B cell (primary cell): ENCODE measurements around the gene SORL1. TPM values are rescaled to one million over a fixed set of nuclear protein-coding genes. Genes with fewer than 3 reads are reported as not detected.

Source experiments
- ATAC-seq: fragments of 200-7000 bp; cut with Tn5 transposase; one replicate; pipeline ENCODE4 v1.10.0; 2021; ENCODE audit warnings: low read depth, mild to moderate bottlenecking, moderate number of reproducible peaks, moderate library complexity
- CTCF ChIA-PET: fragments of 350-600 bp; sonication (Branson Sonifier 250); formaldehyde crosslinking; loops from one replicate; lab custom pipeline; 2021; ENCODE audit warnings: antibody characterized with exemption, inconsistent platforms; lab: Charles Lee
- POLR2A ChIA-PET: fragments of 350-600 bp; sonication (Branson Sonifier 250); formaldehyde crosslinking; loops from one replicate; lab custom pipeline; 2021; ENCODE audit warnings: antibody characterized with exemption; lab: Charles Lee
- DNase-seq: peaks from one replicate; pipeline ENCODE4 v3.0.0; 2013
- H2AFZ ChIP-seq: 2 replicates; pipeline ENCODE4 v1.6.1; 2012; ENCODE audit warnings: mild to moderate bottlenecking, low read depth, low read length; ENCODE audit not compliant: insufficient read depth, poor library complexity, severe bottlenecking
- H3K27ac ChIP-seq, 2 donors: 1 replicate in 1 of 2; 2 replicates in 1 of 2; pipeline ENCODE4 v1.5.1; 2012 to 2013; ENCODE audit warnings: low read length in 2 of 2, mild to moderate bottlenecking in 2 of 2, moderate library complexity in 1 of 2
- H3K27me3 ChIP-seq, 4 experiments: fragments of 200-600 bp in 1 of 4; sonication (generic) in 1 of 4; replicated peaks in 1 of 4; 1 replicate in 2 of 4; 2 replicates in 2 of 4; pipeline versions ENCODE4 v1.6.1 to v1.7.0; 2013 to 2016; ENCODE audit warnings: low read length in 3 of 4, mild to moderate bottlenecking in 2 of 4, mixed read lengths in 1 of 4, moderate library complexity in 1 of 4; ENCODE audit not compliant: insufficient read depth in 4 of 4, control insufficient read depth in 3 of 4; ENCODE audit errors: control extremely low read depth in 1 of 4
- H3K36me3 ChIP-seq, 2 experiments: replicated peaks in 1 of 2; 1 replicate in 1 of 2; 2 replicates in 1 of 2; pipeline versions ENCODE4 v1.6.1 to v1.7.1; 2013; ENCODE audit warnings: low read length in 1 of 2; ENCODE audit not compliant: insufficient read depth in 2 of 2, control insufficient read depth in 1 of 2; ENCODE audit errors: control extremely low read depth in 1 of 2, extremely low read depth in 1 of 2
- H3K4me1 ChIP-seq, 2 donors: fragments of 200-600 bp in 1 of 2; sonication (generic) in 1 of 2; 1 replicate in 1 of 2; 2 replicates in 1 of 2; pipeline versions ENCODE4 v1.5.1 to v1.6.1; 2013 to 2017; ENCODE audit warnings: low read length in 2 of 2; ENCODE audit not compliant: control insufficient read depth in 2 of 2, insufficient read depth in 2 of 2
- H3K4me2 ChIP-seq: replicated peaks from 2 replicates; pipeline ENCODE3; 2012; ENCODE audit warnings: mild to moderate bottlenecking, low read depth, low read length; ENCODE audit not compliant: poor library complexity, severe bottlenecking
- H3K4me3 ChIP-seq, 5 experiments: fragments of 200-600 bp in 1 of 5; sonication (generic) in 1 of 5; 1 replicate in 3 of 5; 2 replicates in 2 of 5; pipeline versions ENCODE4 v1.5.1 to v1.7.0; 2011 to 2016; ENCODE audit warnings: low read length in 4 of 5, mild to moderate bottlenecking in 4 of 5, low read depth in 2 of 5, control low read depth in 1 of 5, moderate library complexity in 1 of 5; ENCODE audit not compliant: insufficient read depth in 1 of 5; ENCODE audit errors: control extremely low read depth in 1 of 5, extremely low read depth in 1 of 5
- H3K79me2 ChIP-seq: fragments of 200-600 bp; sonication (generic); one replicate; pipeline ENCODE4 v1.6.0; 2016; ENCODE audit warnings: low read length; ENCODE audit not compliant: control insufficient read depth, insufficient read depth
- H3K9ac ChIP-seq: fragments of 200-600 bp; sonication (generic); 2 replicates; pipeline ENCODE4 v1.6.1; 2017; ENCODE audit warnings: mild to moderate bottlenecking, low read length, moderate library complexity
- H3K9me3 ChIP-seq, 3 donors: one replicate each; pipeline versions ENCODE4 v1.6.1 to v1.7.1; 2013; ENCODE audit warnings: low read length in 2 of 3; ENCODE audit not compliant: control insufficient read depth in 2 of 3, insufficient read depth in 1 of 3; ENCODE audit errors: control extremely low read depth in 1 of 3
- H4K20me1 ChIP-seq: 2 replicates; pipeline ENCODE4 v1.6.0; 2012; ENCODE audit warnings: mild to moderate bottlenecking, low read length; ENCODE audit not compliant: insufficient read depth, control insufficient read depth, poor library complexity, severe bottlenecking
- H3K27ac Mint-ChIP-seq: one replicate; pipeline ENCODE4 v1.8.0; 2021; ENCODE audit warnings: mixed read lengths
- H3K27me3 Mint-ChIP-seq: one replicate; pipeline ENCODE4 v1.8.0; 2021; ENCODE audit warnings: mixed read lengths
- H3K4me1 Mint-ChIP-seq: one replicate; pipeline ENCODE4 v1.8.0; 2021; ENCODE audit warnings: mixed read lengths
- H3K4me3 Mint-ChIP-seq: one replicate; pipeline ENCODE4 v1.8.0; 2021; ENCODE audit warnings: mixed read lengths
- H3K9me3 Mint-ChIP-seq: one replicate; pipeline ENCODE4 v1.8.0; 2022; ENCODE audit warnings: mixed read lengths; ENCODE audit not compliant: insufficient read depth
- EZH2 ChIP-seq: IDR thresholded peaks from 2 replicates; pipeline ENCODE4 v1.6.1; 2012; ENCODE audit warnings: borderline replicate concordance, low read depth, mild to moderate bottlenecking, moderate library complexity, low read length; ENCODE audit not compliant: insufficient read depth, poor library complexity, severe bottlenecking
- WGBS: methylation state at CpG from one replicate; pipeline ENCODE4 v1.1.5; 2013; ENCODE audit warnings: missing lambda C conversion rate; ENCODE audit not compliant: insufficient coverage; 5-methylcytosine and 5-hydroxymethylcytosine counted together
- intact Hi-C: fragments of 100-400 bp; cut with micrococcal nuclease; formaldehyde crosslinking; loops from one replicate; pipeline ENCODE4 v1.10.0; 2022
- polyA plus RNA-seq: library from polyadenylated mRNA; depleted of rRNA; stranded (reverse); fragments of >200 nt; gene quantifications from 2 replicates; pipeline ENCODE4 v1.2.3, GENCODE V29; 2012
- total RNA-seq, 2 donors: library from RNA; stranded (reverse); fragments of 120-200 nt in 1 of 2; gene quantifications; 1 replicate in 1 of 2; 2 replicates in 1 of 2; pipeline versions ENCODE4 v1.2.3 to v1.2.4, GENCODE V29; 2013 to 2022
- TF ChIP-seq, protein P1 (sequence below): fragments of 200-600 bp; IDR thresholded peaks from one replicate; pipeline ENCODE4 v1.8.0; 2022; ENCODE audit warnings: antibody characterized with exemption, mild to moderate bottlenecking

Gene SORL1
- total and polyA plus RNA-seq, 2 donors (not counting 1 experiment from before 2014, with no cell fraction given) = 13.0 to 396 TPM

DNA sequence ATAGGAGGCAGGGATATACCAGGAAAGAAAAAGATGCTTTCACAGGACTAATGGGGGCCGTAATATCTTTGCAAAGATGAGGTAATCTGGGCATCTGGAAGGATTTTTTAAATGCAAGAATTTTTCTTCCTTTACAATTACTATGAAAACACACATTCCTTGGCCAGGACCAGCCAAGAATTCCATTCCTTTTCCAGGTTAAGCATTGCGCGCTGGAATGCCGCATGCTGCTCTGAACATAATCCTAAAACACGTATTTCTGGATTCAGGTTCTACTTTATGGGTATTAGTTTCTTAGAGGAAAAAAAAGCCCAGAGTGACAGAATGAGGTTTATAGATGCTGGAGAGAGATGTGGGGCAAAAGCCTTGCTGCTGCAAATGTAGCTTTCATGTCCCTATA is 100.0 kb downstream of the SORL1 start:
- H3K9me3 Mint-ChIP-seq = no peaks in the 10 kb centered on the region
- no peak for DNase-seq
- H3K36me3 ChIP-seq = peaks cover 3 to 55% of the 10 kb centered on the region in 2 experiments
- no peak overlapping the region for H3K4me3 ChIP-seq
- H3K9ac ChIP-seq = no peak overlapping the region
- CTCF ChIA-PET = interaction anchor here (1.6 kb wide), 1 partner anchor 39 kb away, joined by 5 read pairs; no protein-coding TSS in a partner anchor
- H3K4me1 Mint-ChIP-seq = no peaks in the 10 kb centered on the region
- no peaks in the 10 kb centered on the region for H3K4me1 ChIP-seq
- no peak overlapping the region for H3K4me3 Mint-ChIP-seq
- H3K9me3 ChIP-seq = no peaks in the 10 kb centered on the region
- no peak overlapping the region for H3K4me2 ChIP-seq
- no peaks in the 10 kb centered on the region for H4K20me1 ChIP-seq
- no peaks in the 10 kb centered on the region for H3K27me3 Mint-ChIP-seq
- no peak overlapping the region for H3K27ac ChIP-seq
- no peak overlapping the region for H2AFZ ChIP-seq
- no peak for TF ChIP-seq EZH2
- TF ChIP-seq, protein P1, sequence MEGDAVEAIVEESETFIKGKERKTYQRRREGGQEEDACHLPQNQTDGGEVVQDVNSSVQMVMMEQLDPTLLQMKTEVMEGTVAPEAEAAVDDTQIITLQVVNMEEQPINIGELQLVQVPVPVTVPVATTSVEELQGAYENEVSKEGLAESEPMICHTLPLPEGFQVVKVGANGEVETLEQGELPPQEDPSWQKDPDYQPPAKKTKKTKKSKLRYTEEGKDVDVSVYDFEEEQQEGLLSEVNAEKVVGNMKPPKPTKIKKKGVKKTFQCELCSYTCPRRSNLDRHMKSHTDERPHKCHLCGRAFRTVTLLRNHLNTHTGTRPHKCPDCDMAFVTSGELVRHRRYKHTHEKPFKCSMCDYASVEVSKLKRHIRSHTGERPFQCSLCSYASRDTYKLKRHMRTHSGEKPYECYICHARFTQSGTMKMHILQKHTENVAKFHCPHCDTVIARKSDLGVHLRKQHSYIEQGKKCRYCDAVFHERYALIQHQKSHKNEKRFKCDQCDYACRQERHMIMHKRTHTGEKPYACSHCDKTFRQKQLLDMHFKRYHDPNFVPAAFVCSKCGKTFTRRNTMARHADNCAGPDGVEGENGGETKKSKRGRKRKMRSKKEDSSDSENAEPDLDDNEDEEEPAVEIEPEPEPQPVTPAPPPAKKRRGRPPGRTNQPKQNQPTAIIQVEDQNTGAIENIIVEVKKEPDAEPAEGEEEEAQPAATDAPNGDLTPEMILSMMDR = no peak
- intact Hi-C loops = no loop called here
- H3K27ac Mint-ChIP-seq = no peak overlapping the region
- peaks cover 4% of the 10 kb centered on the region for H3K79me2 ChIP-seq
- H3K27me3 ChIP-seq = no peaks in the 10 kb centered on the region
- WGBS = no CpG with 5 or more reads among the region's 5 CpGs
- ATAC-seq = no peak
- POLR2A ChIA-PET = no interaction called here

DNA sequence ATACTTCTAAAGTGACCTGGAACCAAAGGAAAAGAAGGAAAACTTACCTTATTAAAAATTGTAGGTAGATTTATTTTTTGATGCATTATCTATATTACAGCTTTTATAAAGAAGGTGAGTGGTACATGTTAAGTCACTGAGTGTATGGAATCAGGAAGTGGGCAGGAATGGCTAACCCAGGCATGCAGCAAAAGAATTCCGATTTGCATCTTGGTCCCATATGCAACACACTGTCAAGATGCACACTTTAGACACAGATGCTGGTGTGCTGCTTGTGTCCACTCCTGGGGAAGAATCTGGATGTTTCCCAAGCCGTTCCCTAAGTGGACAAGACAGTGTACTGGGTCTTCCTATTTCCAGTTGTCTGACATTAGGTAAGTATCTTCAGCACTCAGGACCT is 100.5 kb downstream of the SORL1 start:
- ChIA-PET POLR2A (no interaction called here), CTCF (interaction anchor here (0.6 to 1.6 kb wide), 2 partner anchors 39 to 1551 kb away, joined by 4 to 5 read pairs; no protein-coding TSS in a partner anchor)
- Histone ChIP-seq H3K27me3 (no peaks in the 10 kb centered on the region), H2AFZ (no peak overlapping the region), H3K79me2 (peaks cover under 1% of the 10 kb centered on the region), H3K4me2 (no peak overlapping the region), H3K27ac (no peak overlapping the region), H3K4me1 (no peaks in the 10 kb centered on the region), H3K36me3 (peaks cover 3 to 56% of the 10 kb centered on the region in 2 experiments), H3K9ac (no peak overlapping the region), H4K20me1 (no peaks in the 10 kb centered on the region), H3K9me3 (no peaks in the 10 kb centered on the region), H3K4me3 (no peak overlapping the region)
- Mint-ChIP-seq H3K27ac (no peak overlapping the region), H3K9me3 (no peaks in the 10 kb centered on the region), H3K4me1 (no peaks in the 10 kb centered on the region), H3K4me3 (no peak overlapping the region), H3K27me3 (no peaks in the 10 kb centered on the region)
- TF ChIP-seq, protein P1 = no peak
- TF ChIP-seq EZH2 = no peak
- WGBS = 100% methylated on average over 1 of the region's 2 CpGs
- intact Hi-C loops = no loop called here
- DNase-seq = no peak
- no peak for ATAC-seq
